GM21529 (cell line): ENCODE data around the gene USP24.
A peak's percentile ranks its signal among the peaks of the same experiment; 100 is the strongest.

Experiments used
- ATAC-seq: cut with Tn5 transposase; IDR thresholded peaks from one replicate; pipeline ENCODE4 v1.9.1; 2021; ENCODE audit not compliant: unreplicated experiment

USP24 gene, protein sequence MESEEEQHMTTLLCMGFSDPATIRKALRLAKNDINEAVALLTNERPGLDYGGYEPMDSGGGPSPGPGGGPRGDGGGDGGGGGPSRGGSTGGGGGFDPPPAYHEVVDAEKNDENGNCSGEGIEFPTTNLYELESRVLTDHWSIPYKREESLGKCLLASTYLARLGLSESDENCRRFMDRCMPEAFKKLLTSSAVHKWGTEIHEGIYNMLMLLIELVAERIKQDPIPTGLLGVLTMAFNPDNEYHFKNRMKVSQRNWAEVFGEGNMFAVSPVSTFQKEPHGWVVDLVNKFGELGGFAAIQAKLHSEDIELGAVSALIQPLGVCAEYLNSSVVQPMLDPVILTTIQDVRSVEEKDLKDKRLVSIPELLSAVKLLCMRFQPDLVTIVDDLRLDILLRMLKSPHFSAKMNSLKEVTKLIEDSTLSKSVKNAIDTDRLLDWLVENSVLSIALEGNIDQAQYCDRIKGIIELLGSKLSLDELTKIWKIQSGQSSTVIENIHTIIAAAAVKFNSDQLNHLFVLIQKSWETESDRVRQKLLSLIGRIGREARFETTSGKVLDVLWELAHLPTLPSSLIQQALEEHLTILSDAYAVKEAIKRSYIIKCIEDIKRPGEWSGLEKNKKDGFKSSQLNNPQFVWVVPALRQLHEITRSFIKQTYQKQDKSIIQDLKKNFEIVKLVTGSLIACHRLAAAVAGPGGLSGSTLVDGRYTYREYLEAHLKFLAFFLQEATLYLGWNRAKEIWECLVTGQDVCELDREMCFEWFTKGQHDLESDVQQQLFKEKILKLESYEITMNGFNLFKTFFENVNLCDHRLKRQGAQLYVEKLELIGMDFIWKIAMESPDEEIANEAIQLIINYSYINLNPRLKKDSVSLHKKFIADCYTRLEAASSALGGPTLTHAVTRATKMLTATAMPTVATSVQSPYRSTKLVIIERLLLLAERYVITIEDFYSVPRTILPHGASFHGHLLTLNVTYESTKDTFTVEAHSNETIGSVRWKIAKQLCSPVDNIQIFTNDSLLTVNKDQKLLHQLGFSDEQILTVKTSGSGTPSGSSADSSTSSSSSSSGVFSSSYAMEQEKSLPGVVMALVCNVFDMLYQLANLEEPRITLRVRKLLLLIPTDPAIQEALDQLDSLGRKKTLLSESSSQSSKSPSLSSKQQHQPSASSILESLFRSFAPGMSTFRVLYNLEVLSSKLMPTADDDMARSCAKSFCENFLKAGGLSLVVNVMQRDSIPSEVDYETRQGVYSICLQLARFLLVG (N-terminal part only)

DNA sequence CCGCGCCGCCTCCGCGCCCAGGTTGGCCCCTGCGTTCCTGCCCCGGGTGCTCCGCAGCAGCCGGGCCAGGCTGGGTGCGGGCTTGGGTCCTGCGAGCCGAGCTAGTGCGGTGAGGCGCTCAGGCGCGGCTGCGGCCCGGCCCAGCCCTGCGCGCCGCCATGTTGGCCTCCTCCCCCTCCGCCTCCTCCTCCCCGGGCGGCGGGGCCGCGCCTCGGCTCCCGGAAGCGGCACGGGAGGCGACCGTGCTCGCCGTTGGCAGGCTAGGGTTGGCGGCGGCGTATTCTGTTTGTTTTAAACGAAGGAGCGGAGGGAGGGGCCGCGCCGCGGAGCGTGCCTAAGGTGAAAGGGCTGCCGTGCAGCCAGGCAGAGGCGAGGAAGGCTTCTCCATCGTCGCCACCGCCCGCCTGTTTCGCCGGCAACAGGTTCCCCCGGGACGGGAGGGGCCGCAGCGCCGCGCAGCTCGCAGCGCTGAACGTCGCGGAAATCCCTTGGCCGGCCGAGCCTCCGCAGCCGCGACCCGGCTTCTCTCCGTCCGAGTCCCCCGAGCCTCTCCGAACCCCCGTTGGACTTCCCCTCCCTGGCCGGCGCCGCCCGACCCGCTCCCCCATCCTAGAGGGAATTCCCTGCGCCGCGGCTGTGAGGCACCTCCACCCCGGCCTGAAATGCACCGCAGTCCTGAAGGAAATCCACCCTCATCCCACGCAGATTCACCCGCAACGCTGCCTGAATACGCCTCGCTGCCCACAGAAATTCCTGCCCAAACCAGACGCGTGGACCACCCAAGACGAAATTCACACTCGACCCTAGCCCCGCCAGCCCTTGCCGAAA is at the start of gene USP24:
Gene USP24 (minus strand): TSS at position 171 of the 828 bp plus-strand sequence. CDS start 251 bp downstream, outside the sequence.
- peak; percentile 73 for ATAC-seq

GRCh38 chr1:55262822-55263221 is 47.7 kb upstream of the USP24 start:
- ATAC-seq: no peak

- ATAC-seq: peak; percentile 52
These were observed 44.9 kb upstream of the USP24 start for GRCh38 chr1:55259911-55260609.

- peak; percentile 56 for ATAC-seq
These were observed 42.8 kb upstream of the USP24 start for GRCh38 chr1:55257958-55258357.

GRCh38 chr1:55255901-55256300 is 40.7 kb upstream of the USP24 start:
- ATAC-seq: no peak

- no peak for ATAC-seq
These were observed 37.9 kb upstream of the USP24 start for GRCh38 chr1:55252942-55253589.

DNA sequence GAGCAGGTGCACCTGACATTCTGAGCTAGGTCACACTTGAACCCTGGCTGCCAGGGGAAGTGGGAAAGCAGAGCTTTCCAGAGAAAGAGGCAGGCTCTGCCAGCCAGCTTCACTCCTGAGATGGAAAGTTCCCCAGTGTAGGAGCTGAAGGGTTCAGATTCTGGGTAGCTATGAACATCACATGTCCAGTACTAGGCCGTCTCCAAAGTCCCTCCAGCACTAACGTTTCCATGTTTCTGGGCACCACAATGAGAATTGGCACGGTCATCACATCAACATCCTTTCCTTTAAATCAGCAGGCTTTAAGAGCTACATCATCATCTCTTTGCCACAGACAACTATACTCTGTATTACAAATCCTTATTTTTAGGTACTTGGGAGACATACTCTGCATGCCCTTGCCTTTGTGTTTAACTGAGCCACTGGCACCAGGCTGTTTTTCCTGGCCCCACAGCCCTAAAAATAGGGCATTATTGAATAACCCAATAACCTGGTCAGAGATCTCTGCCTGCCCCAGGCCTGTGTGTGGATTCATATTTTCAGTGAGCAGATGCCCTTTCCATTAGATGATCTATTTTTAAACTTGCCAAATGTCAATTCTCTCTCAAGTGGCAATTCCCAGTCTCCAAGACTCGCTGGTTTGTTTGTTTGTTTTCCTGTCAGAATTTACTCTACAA is 35.4 kb upstream of the USP24 start:
- ATAC-seq: no peak

DNA sequence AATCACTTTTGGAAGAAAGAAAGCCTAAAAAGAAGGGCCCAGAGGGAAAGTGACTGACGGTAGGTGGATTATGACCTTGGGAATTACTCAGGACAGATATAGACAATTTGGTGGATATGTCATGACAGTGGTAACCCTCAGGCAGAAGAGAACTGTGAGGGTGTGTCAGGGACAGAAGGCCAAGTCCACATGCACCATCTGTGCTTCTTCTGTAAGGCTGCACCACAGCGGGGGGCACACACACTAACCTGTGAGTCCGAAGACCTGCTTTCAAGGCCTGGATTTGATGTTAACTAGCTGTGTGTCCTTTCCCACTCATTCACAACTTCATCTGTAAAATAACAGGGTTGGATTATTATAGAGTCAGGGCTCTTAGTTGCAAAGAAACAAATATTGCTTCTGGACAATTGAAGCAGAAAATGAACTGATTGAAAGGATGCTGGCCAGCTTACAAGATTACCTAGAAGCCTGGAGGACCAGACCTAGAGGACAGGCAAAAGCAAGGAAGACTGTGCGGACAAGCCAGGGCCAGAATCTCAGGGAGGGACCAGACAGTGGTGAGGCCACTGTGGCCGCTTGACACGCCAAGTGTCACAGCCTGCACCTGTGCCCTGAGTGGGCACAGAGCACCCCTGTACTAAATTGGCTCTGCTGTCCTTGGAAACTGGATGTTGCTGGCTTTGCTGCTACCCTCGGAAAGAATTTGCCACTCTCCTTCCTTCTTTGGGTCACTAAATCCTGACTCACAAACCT is 34.7 kb upstream of the USP24 start:
- no peak for ATAC-seq

DNA sequence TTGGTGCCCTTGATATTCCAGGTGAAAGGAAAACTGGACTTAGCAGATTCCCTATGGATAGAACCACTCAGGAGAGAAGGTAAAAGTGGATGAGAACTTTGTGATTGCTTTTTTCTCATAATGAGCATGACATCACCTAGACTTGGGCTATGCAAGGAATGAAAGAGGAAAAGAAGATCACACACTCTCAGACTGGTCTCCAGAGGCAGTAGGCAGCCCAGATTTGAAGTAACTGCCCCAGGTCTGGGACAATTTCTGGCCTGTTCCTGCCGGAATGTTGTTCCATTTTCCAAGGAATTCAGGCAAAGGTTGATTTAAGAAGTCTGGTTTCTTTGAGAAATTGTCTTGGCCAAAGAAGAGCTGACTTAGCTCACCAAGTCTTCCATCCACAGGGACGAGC is 31.7 kb upstream of the USP24 start:
- no peak for ATAC-seq

- ATAC-seq: no peak
These were observed 31.2 kb upstream of the USP24 start for GRCh38 chr1:55246331-55246730.

DNA sequence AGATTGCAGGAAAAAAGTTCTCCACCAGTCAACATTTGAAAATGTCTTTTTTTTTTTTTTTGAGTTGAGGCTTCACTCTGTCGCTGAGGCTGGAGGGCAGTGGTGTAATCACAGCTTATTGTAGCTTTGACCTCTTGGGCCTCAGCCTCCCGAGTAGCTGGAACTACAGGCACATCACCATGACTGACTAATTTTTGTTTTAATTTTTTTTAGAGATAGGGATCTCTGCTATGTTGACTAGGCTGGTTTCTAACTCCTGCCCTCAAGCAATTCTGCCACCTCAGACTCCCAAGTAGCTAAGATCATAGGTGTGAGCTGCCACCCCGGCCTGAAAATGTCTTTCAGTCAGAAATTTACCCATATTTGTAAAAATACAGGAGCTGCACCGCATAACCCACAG is 30.6 kb upstream of the USP24 start:
- ATAC-seq: no peak

DNA sequence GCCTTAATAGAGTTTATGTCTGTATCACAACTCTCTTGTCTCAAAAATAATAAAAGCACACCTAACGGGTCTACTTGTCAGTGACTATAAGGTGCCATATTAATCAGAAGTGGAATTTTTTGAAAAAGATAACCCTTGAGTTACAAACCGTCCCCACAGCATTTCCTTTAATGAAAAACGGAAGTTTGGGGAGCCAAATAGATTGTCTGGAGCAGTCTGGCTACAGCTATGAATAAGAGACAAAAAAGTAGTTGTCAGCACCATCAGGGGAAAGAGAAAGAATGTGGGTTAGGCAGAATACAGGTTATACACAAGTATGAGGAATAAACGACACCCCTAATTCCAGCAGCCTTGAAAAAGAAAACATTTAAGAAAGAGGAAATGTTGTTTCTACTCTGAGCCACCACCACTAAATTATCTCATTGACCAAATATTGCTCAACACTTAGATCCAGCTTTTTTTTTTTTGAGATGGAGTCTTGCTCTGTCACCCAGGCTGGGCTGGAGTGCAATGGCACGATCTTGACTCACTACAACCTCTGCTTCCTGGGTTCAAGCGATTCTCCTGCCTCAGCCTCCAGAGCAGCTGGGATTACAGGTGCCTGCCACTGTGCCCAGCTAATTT is 29.4 kb upstream of the USP24 start:
- no peak for ATAC-seq

- ATAC-seq: no peak
These were observed 28.5 kb upstream of the USP24 start for GRCh38 chr1:55243655-55244054.

- ATAC-seq: no peak
These were observed 24.4 kb upstream of the USP24 start for GRCh38 chr1:55239548-55239947.

DNA sequence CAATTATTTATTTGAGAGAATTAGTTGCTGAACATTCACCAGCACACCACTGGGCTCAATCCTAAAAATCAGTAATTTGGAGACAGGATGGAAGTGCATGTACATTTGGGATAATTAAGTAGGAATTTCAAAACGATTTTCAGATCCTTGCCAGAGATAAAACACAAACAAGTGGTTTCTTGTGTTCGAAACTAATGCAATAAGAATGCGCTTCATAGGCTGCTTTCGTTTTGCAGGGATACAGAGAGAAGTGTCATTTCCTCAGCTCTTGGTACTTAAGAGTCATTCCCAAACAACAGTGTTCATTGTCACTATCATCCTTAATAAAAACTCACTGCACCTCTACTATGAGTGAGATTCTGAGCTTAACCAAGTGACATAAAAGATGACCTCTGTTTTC is 20.6 kb upstream of the USP24 start:
- ATAC-seq: no peak

DNA sequence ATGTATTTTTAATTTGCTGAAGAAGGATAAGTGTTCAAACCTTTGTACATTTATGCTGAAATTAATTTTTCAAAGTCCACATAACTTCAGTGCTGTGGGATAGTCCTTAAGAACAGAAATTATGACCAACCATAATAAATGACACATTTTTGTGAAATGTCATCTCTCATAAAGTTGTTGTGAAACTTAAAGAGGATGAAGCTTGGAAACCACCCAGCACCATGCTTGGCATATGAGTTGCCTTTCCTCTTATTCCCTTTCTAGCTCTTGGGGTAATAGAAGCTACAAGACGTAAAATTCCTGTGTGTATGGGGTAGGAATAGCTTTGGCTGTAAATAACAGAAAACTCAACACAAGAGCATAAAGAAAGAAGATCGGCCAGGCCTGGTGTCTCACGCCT is 18.9 kb upstream of the USP24 start:
- no peak for ATAC-seq

- ATAC-seq: no peak
These were observed 18.1 kb upstream of the USP24 start for GRCh38 chr1:55233145-55233777.
